HEK293T (cell line): ENCODE results near the gene GRIA3.
A peak's percentile ranks its signal among the peaks of the same experiment; 100 is the strongest.
"Not testable (repeated sequence)": the region's sequence is repeated elsewhere in the genome, so short reads cannot be mapped to it uniquely, and the experiment has no call there.

ENCODE experiments used
- CTCF ChIA-PET: fragments of 350-600 bp; formaldehyde crosslinking; extraction: SDS; loops from one replicate; lab custom pipeline; 2021; ENCODE audit warnings: antibody characterized with exemption, inconsistent platforms; lab: Yijun Ruan, JAX
- POLR2A ChIA-PET: fragments of 350-600 bp; formaldehyde crosslinking; extraction: SDS; loops from one replicate; lab custom pipeline; 2020; ENCODE audit warnings: antibody characterized with exemption, inconsistent platforms; lab: Yijun Ruan, JAX
- DNase-seq: peaks from one replicate; pipeline ENCODE4 v3.0.0; 2012; ENCODE audit warnings: mixed read lengths; ENCODE audit errors: extremely low spot score
- ARNT ChIP-seq: fragments of 450-650 bp; IDR thresholded peaks from 2 replicates; pipeline ENCODE4 v1.6.1; 2017; ENCODE audit warnings: mild to moderate bottlenecking
- BHLHE40 ChIP-seq: fragments of 450-650 bp; IDR thresholded peaks from 2 replicates; pipeline ENCODE4 v1.6.1; 2016; ENCODE audit warnings: mild to moderate bottlenecking, moderate library complexity, borderline replicate concordance
- CTBP1 ChIP-seq: fragments of 450-650 bp; IDR thresholded peaks from 2 replicates; pipeline ENCODE4 v1.6.1; 2016; ENCODE audit warnings: borderline replicate concordance
- ELF4 ChIP-seq: fragments of 450-650 bp; IDR thresholded peaks from 2 replicates; pipeline ENCODE4 v1.6.1; 2017; ENCODE audit warnings: antibody characterized with exemption
- FOXA1 ChIP-seq: fragments of 450-650 bp; IDR thresholded peaks from 2 replicates; pipeline ENCODE4 v1.6.1; 2016; ENCODE audit warnings: mild to moderate bottlenecking
- FOXK2 ChIP-seq: fragments of 450-650 bp; IDR thresholded peaks from 2 replicates; pipeline ENCODE4 v1.6.1; 2016; ENCODE audit warnings: mild to moderate bottlenecking
- FOXM1 ChIP-seq: fragments of 450-650 bp; IDR thresholded peaks from 2 replicates; pipeline ENCODE4 v1.6.1; 2017; ENCODE audit warnings: mild to moderate bottlenecking, borderline replicate concordance
- HDGF ChIP-seq: fragments of 450-650 bp; IDR thresholded peaks from 2 replicates; pipeline ENCODE4 v1.6.1; 2017; ENCODE audit warnings: antibody characterized with exemption, borderline replicate concordance
- L3MBTL2 ChIP-seq: fragments of 450-650 bp; conservative IDR thresholded peaks from 2 replicates; pipeline ENCODE4 v1.6.1; 2016; ENCODE audit warnings: mild to moderate bottlenecking
- LEF1 ChIP-seq: fragments of 450-650 bp; IDR thresholded peaks from 2 replicates; pipeline ENCODE4 v1.6.1; 2017; ENCODE audit warnings: mild to moderate bottlenecking, borderline replicate concordance
- NFRKB ChIP-seq: fragments of 450-650 bp; IDR thresholded peaks from 2 replicates; pipeline ENCODE4 v1.6.1; 2016; ENCODE audit warnings: mild to moderate bottlenecking, moderate library complexity
- PKNOX1 ChIP-seq: fragments of 450-650 bp; IDR thresholded peaks from 2 replicates; pipeline ENCODE4 v1.6.1; 2016
- SP1 ChIP-seq: fragments of 450-650 bp; IDR thresholded peaks from 2 replicates; pipeline ENCODE4 v1.6.1; 2017
- SUZ12 ChIP-seq: fragments of 450-650 bp; IDR thresholded peaks from 2 replicates; pipeline ENCODE4 v1.6.1; 2016; ENCODE audit warnings: mild to moderate bottlenecking
- TARDBP ChIP-seq: fragments of 450-650 bp; IDR thresholded peaks from 2 replicates; pipeline ENCODE4 v1.6.1; 2016
- ZNF384 ChIP-seq: fragments of 450-650 bp; IDR thresholded peaks from 2 replicates; pipeline ENCODE4 v1.6.1; 2016

The GRIA3 gene

DNA sequence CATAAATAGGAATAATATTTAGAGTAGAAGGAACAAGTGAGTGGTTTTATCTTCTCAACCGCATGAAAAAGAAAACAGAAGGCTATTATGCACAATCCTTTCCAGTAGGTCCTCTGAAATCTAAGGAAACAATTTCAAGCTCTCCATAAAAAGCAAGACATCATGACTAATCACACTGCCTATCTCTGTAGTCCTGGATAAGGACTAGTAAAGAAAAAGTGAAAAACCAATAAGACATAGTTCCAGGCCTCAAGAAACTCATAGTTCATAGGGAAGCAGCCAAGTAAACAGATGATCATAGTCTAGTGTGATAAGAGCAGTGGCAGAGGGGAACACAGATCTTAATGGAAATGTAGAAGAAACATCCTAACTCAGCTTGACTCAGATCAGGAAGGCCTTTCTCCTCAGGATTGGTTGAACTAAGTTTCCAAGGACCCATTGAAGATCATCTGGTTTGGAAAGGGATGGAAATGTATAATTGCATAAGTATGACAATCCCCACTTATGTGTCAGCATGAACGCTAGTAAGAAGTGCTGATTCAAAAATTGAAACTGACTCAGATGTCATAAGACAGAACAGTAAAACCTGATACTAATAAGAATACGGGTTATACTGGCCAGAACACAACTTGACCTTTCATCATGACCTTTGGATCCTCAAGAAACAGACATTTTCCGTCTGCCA is 155.3 kb downstream of the GRIA3 start:
- POLR2A ChIA-PET: no interaction called here
- no peak for TF ChIP-seq HDGF
- TF ChIP-seq L3MBTL2: no peak

DNA sequence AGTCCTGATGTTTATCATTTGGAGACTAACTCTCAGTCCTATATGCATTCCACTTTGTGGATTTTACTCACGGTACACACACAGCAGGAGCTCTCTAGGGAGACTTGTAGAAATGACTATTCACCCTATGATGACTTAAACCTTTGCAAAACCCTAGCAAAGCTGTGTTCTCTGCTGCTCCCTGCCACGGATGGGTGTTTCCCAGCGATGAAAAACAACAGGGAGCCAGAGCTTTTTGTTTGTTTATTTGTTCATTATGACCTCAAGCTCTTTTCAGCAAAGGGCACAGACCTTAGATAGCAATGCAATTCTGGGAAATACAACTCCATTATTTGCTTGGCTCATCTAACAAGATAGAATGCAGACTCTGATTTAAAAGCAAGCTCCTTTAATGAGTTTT is 156.6 kb downstream of the GRIA3 start:
- ChIA-PET CTCF (no interaction called here), POLR2A (no interaction called here)
- no peak for TF ChIP-seq BHLHE40
- TF ChIP-seq ZNF384: no peak
- TF ChIP-seq ELF4: no peak
- no peak for TF ChIP-seq LEF1
- TF ChIP-seq HDGF: no peak
- no peak for TF ChIP-seq FOXK2
- no peak for TF ChIP-seq FOXM1
- TF ChIP-seq SUZ12: no peak
- TF ChIP-seq L3MBTL2: no peak
- no peak for TF ChIP-seq NFRKB
- no peak for TF ChIP-seq SP1
- no peak for TF ChIP-seq PKNOX1
- TF ChIP-seq CTBP1: no peak
- no peak for TF ChIP-seq ARNT
- peak; percentile 19 for DNase-seq

More for the DNA sequence above, 155.3 kb downstream of the GRIA3 start:
- CTCF ChIA-PET: no interaction called here
- DNase-seq: no peak

DNA sequence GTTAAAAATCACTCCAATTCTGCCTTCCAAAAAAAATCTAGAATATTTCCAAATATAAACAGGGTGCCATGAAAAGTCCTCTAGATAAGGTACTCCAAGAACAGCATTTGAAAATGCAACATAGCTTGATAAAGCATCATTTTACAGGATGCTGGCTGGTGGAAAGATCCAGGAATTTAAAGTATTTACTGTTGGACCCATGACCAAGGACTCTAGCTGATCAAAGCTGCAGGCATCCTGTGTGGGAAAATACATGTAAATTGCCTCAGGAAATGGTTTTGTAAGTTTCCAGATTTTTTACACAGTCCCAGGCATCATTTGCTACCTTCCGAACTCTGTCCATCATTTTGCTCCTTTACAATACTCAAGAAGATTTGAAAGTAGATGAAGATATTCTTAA is 164.4 kb downstream of the GRIA3 start:
- TF ChIP-seq CTBP1 (no peak), L3MBTL2 (no peak), ELF4 (no peak), FOXA1 (no peak), TARDBP (no peak), ARNT (no peak), HDGF (no peak), SUZ12 (no peak), NFRKB (no peak), PKNOX1 (no peak), BHLHE40 (no peak), FOXK2 (no peak), FOXM1 (no peak), LEF1 (no peak), ZNF384 (no peak), SP1 (no peak)
- DNase-seq: no peak
- ChIA-PET POLR2A (no interaction called here), CTCF (no interaction called here)

- no peak for DNase-seq
- CTCF ChIA-PET: no interaction called here
- TF ChIP-seq ELF4 (no peak), TARDBP (no peak), LEF1 (no peak), L3MBTL2 (no peak), SUZ12 (no peak), ZNF384 (no peak), FOXK2 (no peak), SP1 (no peak)
- POLR2A ChIA-PET: no interaction called here
These were observed 166.1 kb downstream of the GRIA3 start for GRCh38 chrX:123350226-123350625.

DNA sequence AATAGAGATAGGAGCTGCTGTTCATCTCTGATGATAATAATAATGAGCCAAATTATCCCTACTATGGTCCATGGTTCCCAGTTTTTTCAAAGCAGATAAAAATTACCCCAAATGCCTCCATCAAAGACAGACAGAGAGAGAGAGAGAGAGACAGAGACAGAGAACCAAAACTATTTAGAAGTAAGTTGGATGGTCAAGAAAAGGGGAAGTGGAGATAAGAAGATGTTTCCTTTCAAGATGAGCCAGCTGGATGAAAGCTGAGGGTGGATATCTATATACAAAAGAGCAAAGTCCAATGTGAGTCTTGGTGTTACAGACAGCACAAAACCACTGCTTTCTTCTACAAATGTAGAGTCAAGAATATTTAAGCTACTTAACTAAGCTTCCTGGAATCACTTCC is 173.9 kb downstream of the GRIA3 start:
- ChIA-PET POLR2A (no interaction called here), CTCF (no interaction called here)
- no peak for DNase-seq
- TF ChIP-seq LEF1 (no peak), CTBP1 (no peak)

- no peak for DNase-seq
- POLR2A ChIA-PET: no interaction called here
- CTCF ChIA-PET: no interaction called here
- TF ChIP-seq SP1 (no peak), ARNT (no peak), BHLHE40 (no peak), CTBP1 (no peak), ELF4 (no peak)
These were observed 174.4 kb downstream of the GRIA3 start for GRCh38 chrX:123358457-123358856.

DNA sequence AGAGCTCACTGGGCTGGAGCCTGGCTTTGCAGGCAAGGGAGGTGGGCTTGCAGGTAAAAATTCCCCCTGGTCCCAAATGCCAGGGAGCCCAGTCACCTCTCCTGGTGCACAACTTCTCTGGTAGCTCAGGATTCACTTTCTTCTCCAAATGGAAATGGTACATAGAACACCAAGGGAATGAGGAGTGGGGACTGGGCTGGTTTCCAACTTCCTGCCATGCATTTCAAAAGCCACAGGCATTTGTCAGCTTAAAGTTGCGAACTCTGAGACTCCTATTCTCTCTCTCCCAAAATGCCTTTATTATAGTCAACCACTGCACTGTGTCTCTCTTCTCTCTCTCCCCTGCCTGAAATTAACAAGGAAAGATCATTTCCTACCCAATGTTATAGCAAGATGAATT is 177.3 kb downstream of the GRIA3 start:
- TF ChIP-seq SUZ12 (no peak), L3MBTL2 (no peak), ELF4 (no peak), SP1 (no peak), PKNOX1 (no peak), FOXA1 (no peak), LEF1 (no peak), BHLHE40 (no peak), FOXM1 (no peak), ZNF384 (no peak), NFRKB (no peak), FOXK2 (no peak), TARDBP (no peak)
- CTCF ChIA-PET: no interaction called here

DNA sequence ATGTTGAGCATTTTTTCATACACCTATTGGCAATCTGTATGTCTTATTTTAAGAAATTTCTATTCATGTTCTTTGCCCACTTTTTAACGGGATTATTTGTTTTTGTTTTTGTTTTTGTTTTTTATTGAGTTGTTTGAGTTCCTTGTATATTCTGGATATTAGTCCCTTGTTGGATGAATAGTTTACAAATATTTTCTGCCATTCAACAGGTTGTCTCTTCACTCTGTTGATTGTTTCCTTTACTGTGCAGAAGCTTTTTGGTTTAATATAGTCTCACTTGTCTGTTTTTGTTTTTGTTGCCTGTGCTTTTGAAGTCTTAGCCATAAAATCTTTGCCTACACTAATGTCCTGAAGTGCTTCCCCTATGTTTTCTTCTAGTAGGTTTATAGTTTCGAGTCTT is 202.1 kb downstream of the GRIA3 start:
- DNase-seq, CTCF ChIA-PET, POLR2A ChIA-PET: not testable (repeated sequence)

More for the DNA sequence above, 177.3 kb downstream of the GRIA3 start:
- POLR2A ChIA-PET: no interaction called here
- DNase-seq: no peak
